PC-9 (cell line): Measurements from ENCODE around the gene LAMA2. TPM values are rescaled to one million over a fixed set of nuclear protein-coding genes. Genes with fewer than 3 reads are reported as not detected.

ENCODE experiments used
- BruUV-seq: library from RNA; stranded (reverse); fragments of 400-500 nt; replicated peaks from 2 replicates; lab custom pipeline; 2021; lab: Mats Ljungman, UMichigan
- CTCF ChIA-PET: fragments of 300-600 bp; sonication (Branson Sonifier 250); formaldehyde crosslinking; loops from one replicate; lab custom pipeline; 2022; ENCODE audit warnings: antibody characterized with exemption; lab: Charles Lee
- POLR2A ChIA-PET: fragments of 300-600 bp; sonication (Branson Sonifier 250); formaldehyde crosslinking; loops from one replicate; lab custom pipeline; 2022; ENCODE audit warnings: antibody characterized with exemption; ENCODE audit not compliant: unreplicated experiment; lab: Charles Lee
- DNase-seq, 2 experiments: peaks; one replicate each; pipeline versions ENCODE4 v3.0.0 to v3.0.0-alpha.2; 2015 to 2022; ENCODE audit warnings: mixed read lengths in 1 of 2
- H2AFZ ChIP-seq: fragments of 200-600 bp; sonication (generic); 2 replicates; pipeline ENCODE4 v1.8.1; 2017; ENCODE audit warnings: antibody characterized with exemption
- H3F3A ChIP-seq: fragments of 200-600 bp; sonication (generic); 2 replicates; pipeline ENCODE4 v1.8.1; 2017; ENCODE audit warnings: antibody characterized with exemption, mild to moderate bottlenecking, low read depth; ENCODE audit not compliant: insufficient read depth
- H3K27ac ChIP-seq: fragments of 200-600 bp; sonication (generic); 2 replicates; pipeline ENCODE4 v1.6.1; 2016; ENCODE audit warnings: mixed run types
- H3K27me3 ChIP-seq: fragments of 200-600 bp; sonication (generic); 2 replicates; pipeline ENCODE4 v1.6.1; 2016; ENCODE audit warnings: low read depth, mixed run types; ENCODE audit not compliant: insufficient read depth
- H3K36me3 ChIP-seq: fragments of 200-600 bp; sonication (generic); 2 replicates; pipeline ENCODE4 v1.6.1; 2016; ENCODE audit warnings: low read depth, mixed run types
- H3K4me1 ChIP-seq: fragments of 200-600 bp; sonication (generic); replicated peaks from 2 replicates; pipeline ENCODE4 v1.6.1; 2016; ENCODE audit warnings: mixed run types; ENCODE audit not compliant: insufficient read depth
- H3K4me2 ChIP-seq: fragments of 200-600 bp; sonication (generic); 2 replicates; pipeline ENCODE4 v1.6.1; 2017; ENCODE audit warnings: mixed run types
- H3K4me3 ChIP-seq: fragments of 200-600 bp; sonication (generic); 2 replicates; pipeline ENCODE4 v1.6.1; 2016; ENCODE audit warnings: mixed run types
- H3K79me2 ChIP-seq: fragments of 200-600 bp; sonication (generic); 2 replicates; pipeline ENCODE4 v1.6.1; 2017; ENCODE audit warnings: low read depth, mixed run types
- H3K9me2 ChIP-seq: fragments of 200-600 bp; sonication (generic); 2 replicates; pipeline ENCODE4 v1.8.1; 2017; ENCODE audit warnings: mild to moderate bottlenecking; ENCODE audit not compliant: insufficient read depth
- H3K9me3 ChIP-seq: fragments of 200-600 bp; sonication (generic); 2 replicates; pipeline ENCODE4 v1.8.1; 2016; ENCODE audit warnings: low read depth; ENCODE audit not compliant: insufficient read depth
- H4K20me1 ChIP-seq: fragments of 200-600 bp; sonication (generic); 2 replicates; pipeline ENCODE4 v1.8.1; 2017; ENCODE audit not compliant: insufficient read depth
- EZH2 ChIP-seq: fragments of 200-600 bp; sonication (generic); IDR thresholded peaks from 2 replicates; pipeline ENCODE4 v1.8.0; 2017; ENCODE audit warnings: antibody characterized with exemption, low read depth
- intact Hi-C: fragments of 100-400 bp; cut with micrococcal nuclease; formaldehyde crosslinking; loops from one replicate; pipeline ENCODE4 v1.10.0; 2022; ENCODE audit not compliant: unreplicated experiment
- total RNA-seq: library from RNA; stranded (reverse); gene quantifications from 2 replicates; pipeline ENCODE4 v1.2.3, GENCODE V29; 2021
- TF ChIP-seq, protein P1 (sequence below): fragments of 200-600 bp; sonication (generic); conservative IDR thresholded peaks from 2 replicates; pipeline ENCODE4 v1.6.1; 2017; ENCODE audit warnings: mixed run types, antibody characterized with exemption, mild to moderate bottlenecking, moderate library complexity

LAMA2 gene
- total RNA-seq, 1 experiment from 2014 or later: 2.8 TPM

- Histone ChIP-seq H3K79me2 (no peaks in the 10 kb centered on the region), H3K36me3 (no peaks in the 10 kb centered on the region), H3K27me3 (no peaks in the 10 kb centered on the region), H3F3A (no peaks in the 10 kb centered on the region), H3K4me2 (no peak overlapping the region), H3K4me3 (no peak overlapping the region), H3K27ac (no peak overlapping the region), H3K4me1 (no peaks in the 10 kb centered on the region), H4K20me1 (no peaks in the 10 kb centered on the region), H3K9me3 (no peaks in the 10 kb centered on the region), H3K9me2 (no peaks in the 10 kb centered on the region), H2AFZ (peak overlapping the region; percentile 43; the same call in 1 of the 2 replicates)
- TF ChIP-seq, protein P1, sequence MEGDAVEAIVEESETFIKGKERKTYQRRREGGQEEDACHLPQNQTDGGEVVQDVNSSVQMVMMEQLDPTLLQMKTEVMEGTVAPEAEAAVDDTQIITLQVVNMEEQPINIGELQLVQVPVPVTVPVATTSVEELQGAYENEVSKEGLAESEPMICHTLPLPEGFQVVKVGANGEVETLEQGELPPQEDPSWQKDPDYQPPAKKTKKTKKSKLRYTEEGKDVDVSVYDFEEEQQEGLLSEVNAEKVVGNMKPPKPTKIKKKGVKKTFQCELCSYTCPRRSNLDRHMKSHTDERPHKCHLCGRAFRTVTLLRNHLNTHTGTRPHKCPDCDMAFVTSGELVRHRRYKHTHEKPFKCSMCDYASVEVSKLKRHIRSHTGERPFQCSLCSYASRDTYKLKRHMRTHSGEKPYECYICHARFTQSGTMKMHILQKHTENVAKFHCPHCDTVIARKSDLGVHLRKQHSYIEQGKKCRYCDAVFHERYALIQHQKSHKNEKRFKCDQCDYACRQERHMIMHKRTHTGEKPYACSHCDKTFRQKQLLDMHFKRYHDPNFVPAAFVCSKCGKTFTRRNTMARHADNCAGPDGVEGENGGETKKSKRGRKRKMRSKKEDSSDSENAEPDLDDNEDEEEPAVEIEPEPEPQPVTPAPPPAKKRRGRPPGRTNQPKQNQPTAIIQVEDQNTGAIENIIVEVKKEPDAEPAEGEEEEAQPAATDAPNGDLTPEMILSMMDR: no peak
- TF ChIP-seq EZH2: no peak
- ChIA-PET CTCF (no interaction called here), POLR2A (no interaction called here)
- intact Hi-C loops: no loop called here
- BruUV-seq: no TSS peak
- DNase-seq: no peak
Measured at GRCh38 chr6:129089357-129089756, 206.4 kb downstream of the LAMA2 start.

DNA sequence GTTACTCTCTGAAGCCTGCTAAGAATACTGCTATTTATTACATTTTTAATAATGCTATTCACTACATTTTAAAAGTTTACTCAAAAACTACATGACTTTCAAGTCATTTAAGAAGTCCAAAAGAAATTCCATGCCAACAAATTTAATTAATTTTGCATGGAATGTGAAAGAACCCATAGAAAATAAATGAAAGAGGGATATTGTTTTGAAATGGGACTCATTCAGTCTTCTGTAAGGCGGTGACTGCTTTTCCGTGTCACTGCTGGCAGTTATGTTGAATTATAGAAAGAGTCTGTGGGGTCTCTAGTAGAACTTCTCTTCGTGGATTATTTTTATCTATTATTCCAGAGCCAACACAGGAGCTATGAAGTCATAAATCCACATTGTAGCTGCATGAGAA lies 211.2 kb downstream of the LAMA2 start:
- no peaks in the 10 kb centered on the region for H3K9me3 ChIP-seq
- H3K36me3 ChIP-seq: no peaks in the 10 kb centered on the region
- H3K4me3 ChIP-seq: no peak overlapping the region
- H4K20me1 ChIP-seq: no peaks in the 10 kb centered on the region
- no peak for DNase-seq
- H3K9me2 ChIP-seq: no peaks in the 10 kb centered on the region
- CTCF ChIA-PET: no interaction called here
- H3K4me1 ChIP-seq: no peaks in the 10 kb centered on the region
- no peaks in the 10 kb centered on the region for H3F3A ChIP-seq
- TF ChIP-seq, protein P1: no peak
- no peak for TF ChIP-seq EZH2
- no peaks in the 10 kb centered on the region for H3K27me3 ChIP-seq
- H2AFZ ChIP-seq: no peak overlapping the region; the same call in 1 of the 2 replicates
- intact Hi-C loops: no loop called here
- H3K4me2 ChIP-seq: no peak overlapping the region
- no peaks in the 10 kb centered on the region for H3K79me2 ChIP-seq
- BruUV-seq: no TSS peak
- no peak overlapping the region for H3K27ac ChIP-seq
- POLR2A ChIA-PET: no interaction called here

GRCh38 chr6:129096651-129097290 lies 213.8 kb downstream of the LAMA2 start:
- peaks cover 6% of the 10 kb centered on the region; the same call in 1 of the 2 replicates for H3K9me2 ChIP-seq
- H3K27me3 ChIP-seq: no peaks in the 10 kb centered on the region
- H2AFZ ChIP-seq: no peak overlapping the region
- H3K4me2 ChIP-seq: no peak overlapping the region
- H3K4me1 ChIP-seq: no peaks in the 10 kb centered on the region
- H3K27ac ChIP-seq: no peak overlapping the region
- no peak overlapping the region for H3K4me3 ChIP-seq
- TF ChIP-seq, protein P1: no peak
- no peak for TF ChIP-seq EZH2
- H3F3A ChIP-seq: no peaks in the 10 kb centered on the region
- ChIA-PET POLR2A (no interaction called here), CTCF (no interaction called here)
- no peaks in the 10 kb centered on the region for H4K20me1 ChIP-seq
- DNase-seq: no peak
- intact Hi-C loops: no loop called here
- H3K9me3 ChIP-seq: no peaks in the 10 kb centered on the region
- no peaks in the 10 kb centered on the region for H3K36me3 ChIP-seq
- BruUV-seq: no TSS peak
- no peaks in the 10 kb centered on the region for H3K79me2 ChIP-seq
